Measurements from ENCODE around the gene CCDC85C.

Gene CCDC85C

DNA sequence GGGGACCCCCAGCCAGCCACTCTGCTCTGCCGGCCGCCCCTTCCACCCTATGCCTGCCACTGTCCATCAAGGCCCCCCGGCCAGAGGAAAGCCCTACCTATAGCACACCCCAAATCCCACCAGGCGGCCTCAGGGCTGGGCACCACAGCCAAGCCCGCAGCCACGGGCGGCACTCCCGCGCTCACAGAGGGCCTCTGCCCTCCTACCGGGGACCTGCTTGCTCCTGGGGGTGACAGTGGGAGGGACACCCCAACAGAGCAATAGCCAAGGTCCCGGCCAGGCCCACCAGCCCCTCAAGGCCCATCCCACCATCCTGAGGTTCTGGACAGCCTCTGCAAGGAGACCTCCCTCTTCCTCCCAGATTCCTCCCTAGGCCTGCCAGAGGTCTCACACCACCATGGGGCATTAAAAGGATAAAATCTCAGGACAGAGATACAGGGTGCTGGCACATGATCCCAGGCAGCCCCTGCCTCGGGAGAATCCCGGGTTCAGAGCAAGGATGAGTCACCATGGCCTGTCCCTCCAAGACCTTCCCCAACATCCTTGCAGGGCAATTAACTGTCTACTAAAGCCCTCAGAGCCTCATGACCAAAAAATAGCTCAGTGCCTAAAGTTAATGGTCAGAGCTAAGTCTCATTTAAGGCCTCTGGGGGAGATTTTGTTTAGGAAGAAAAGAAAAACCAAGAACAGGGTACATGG, 17.1 kb downstream of the CCDC85C start:
- no peak for TF ChIP-seq FOXK2 (IDR thresholded peaks at IDR 0.05)
- TF ChIP-seq ZNF384 (IDR thresholded peaks at IDR 0.05), result no peak
- TF ChIP-seq ELF4 (IDR thresholded peaks at IDR 0.05), result no peak
- no peak for TF ChIP-seq SUZ12 (IDR thresholded peaks at IDR 0.05)
- TF ChIP-seq LEF1 (IDR thresholded peaks at IDR 0.05; ENCODE audit: borderline replicate concordance), result no peak
- no peak for TF ChIP-seq FOXM1 (IDR thresholded peaks at IDR 0.05; ENCODE audit: borderline replicate concordance)
- TF ChIP-seq, protein P1, sequence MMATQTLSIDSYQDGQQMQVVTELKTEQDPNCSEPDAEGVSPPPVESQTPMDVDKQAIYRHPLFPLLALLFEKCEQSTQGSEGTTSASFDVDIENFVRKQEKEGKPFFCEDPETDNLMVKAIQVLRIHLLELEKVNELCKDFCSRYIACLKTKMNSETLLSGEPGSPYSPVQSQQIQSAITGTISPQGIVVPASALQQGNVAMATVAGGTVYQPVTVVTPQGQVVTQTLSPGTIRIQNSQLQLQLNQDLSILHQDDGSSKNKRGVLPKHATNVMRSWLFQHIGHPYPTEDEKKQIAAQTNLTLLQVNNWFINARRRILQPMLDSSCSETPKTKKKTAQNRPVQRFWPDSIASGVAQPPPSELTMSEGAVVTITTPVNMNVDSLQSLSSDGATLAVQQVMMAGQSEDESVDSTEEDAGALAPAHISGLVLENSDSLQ (IDR thresholded peaks at IDR 0.05), result no peak
- no peak for TF ChIP-seq TARDBP (IDR thresholded peaks at IDR 0.05)
- TF ChIP-seq L3MBTL2 (conservative IDR thresholded peaks at IDR 0.05), result no peak
- TF ChIP-seq CTBP1 (IDR thresholded peaks at IDR 0.05; ENCODE audit: borderline replicate concordance), result no peak
- no peak for TF ChIP-seq BHLHE40 (IDR thresholded peaks at IDR 0.05; ENCODE audit: borderline replicate concordance)
- TF ChIP-seq ARNT (IDR thresholded peaks at IDR 0.05), result no peak
- TF ChIP-seq NFRKB (IDR thresholded peaks at IDR 0.05), result no peak
- TF ChIP-seq SP1 (IDR thresholded peaks at IDR 0.05), result no peak
- no peak for TF ChIP-seq FOXA1 (IDR thresholded peaks at IDR 0.05)
- TF ChIP-seq HDGF (IDR thresholded peaks at IDR 0.05; ENCODE audit: borderline replicate concordance), result no peak
- ChIA-PET CTCF (interaction anchor here (1.1 kb wide), 1 partner anchor 13 kb away, joined by 3 read pairs; no protein-coding TSS in a partner anchor), POLR2A (interaction anchor here (1.0 kb wide), 1 partner anchor 15 kb away, joined by 4 read pairs; no protein-coding TSS in a partner anchor)
- DNase-seq (ENCODE audit: extremely low spot score), result no peak

DNA sequence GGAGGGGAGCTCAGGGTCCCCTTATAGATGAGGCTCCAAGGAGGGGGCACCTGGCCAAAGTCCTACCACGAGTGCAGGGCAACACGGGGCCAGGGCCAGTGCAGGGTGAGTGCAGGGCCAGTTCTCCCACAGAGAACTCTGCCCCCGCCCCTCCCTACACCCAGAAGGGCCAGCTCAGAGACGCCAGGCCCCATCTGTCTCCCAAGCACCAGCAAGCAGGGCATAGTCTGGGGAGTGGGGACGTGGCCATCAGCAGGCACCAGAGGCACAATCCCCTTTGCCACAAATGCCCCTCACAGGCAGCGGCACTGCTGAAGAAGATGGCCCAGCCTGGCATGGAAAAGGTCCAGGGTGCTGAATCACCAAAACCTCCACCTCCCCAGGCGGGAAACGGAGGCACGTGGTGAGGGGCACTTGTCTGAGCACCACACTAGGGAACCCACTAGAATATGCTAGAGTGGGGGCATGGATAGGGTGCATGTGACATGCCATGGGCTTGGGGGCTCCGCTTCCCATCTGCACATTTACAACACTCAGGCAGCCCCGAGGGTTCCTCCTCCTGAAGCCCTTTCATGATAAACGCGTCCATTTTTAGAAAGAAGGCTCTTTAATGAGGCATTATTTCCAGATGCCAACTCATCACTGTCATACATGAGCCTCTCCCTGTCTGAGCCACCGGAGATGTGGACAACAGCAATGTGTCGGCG, 17.8 kb downstream of the CCDC85C start:
- ChIA-PET POLR2A (interaction anchor here (1.6 kb wide), 1 partner anchor 18 kb away, joined by 3 read pairs; no protein-coding TSS in a partner anchor), CTCF (no interaction called here)
- DNase-seq (ENCODE audit: extremely low spot score), result no peak
- TF ChIP-seq FOXM1 (IDR thresholded peaks at IDR 0.05; ENCODE audit: borderline replicate concordance) (no peak), HDGF (IDR thresholded peaks at IDR 0.05; ENCODE audit: borderline replicate concordance) (no peak), L3MBTL2 (conservative IDR thresholded peaks at IDR 0.05) (no peak), BHLHE40 (IDR thresholded peaks at IDR 0.05; ENCODE audit: borderline replicate concordance) (no peak), ARNT (IDR thresholded peaks at IDR 0.05) (no peak), ZNF384 (IDR thresholded peaks at IDR 0.05) (no peak), LEF1 (IDR thresholded peaks at IDR 0.05; ENCODE audit: borderline replicate concordance) (no peak), FOXK2 (IDR thresholded peaks at IDR 0.05) (no peak), SUZ12 (IDR thresholded peaks at IDR 0.05) (no peak), NFRKB (IDR thresholded peaks at IDR 0.05) (no peak), SP1 (IDR thresholded peaks at IDR 0.05) (no peak), FOXA1 (IDR thresholded peaks at IDR 0.05) (no peak), TARDBP (IDR thresholded peaks at IDR 0.05) (no peak)
- TF ChIP-seq, protein P1 (IDR thresholded peaks at IDR 0.05), result no peak

DNA sequence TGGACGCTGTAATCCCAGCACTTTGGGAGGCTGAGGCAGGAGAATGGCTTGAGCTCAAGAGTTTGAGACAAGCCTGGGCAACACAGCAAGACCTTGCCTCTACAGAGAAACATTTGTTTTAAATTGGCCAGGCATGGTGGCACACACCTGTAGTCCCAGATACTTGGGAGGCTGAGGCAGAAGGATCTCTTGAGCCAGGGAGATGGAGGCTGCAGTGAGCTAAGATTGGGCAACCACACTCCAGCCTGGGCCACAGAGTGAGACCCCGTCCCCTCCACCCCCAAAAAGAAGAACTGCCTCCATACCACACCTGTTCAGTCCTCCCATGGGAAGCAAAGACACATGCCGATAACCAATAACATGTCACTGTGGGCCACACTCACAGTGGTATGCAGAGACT, 19.2 kb downstream of the CCDC85C start:
- TF ChIP-seq FOXA1 (IDR thresholded peaks at IDR 0.05) (no peak), SP1 (IDR thresholded peaks at IDR 0.05) (no peak), HDGF (IDR thresholded peaks at IDR 0.05; ENCODE audit: borderline replicate concordance) (no peak), ARNT (IDR thresholded peaks at IDR 0.05) (no peak), ZNF384 (IDR thresholded peaks at IDR 0.05) (no peak)
- ChIA-PET POLR2A (interaction anchor here (1.6 kb wide), 1 partner anchor 20 kb away, joined by 3 read pairs; no protein-coding TSS in a partner anchor), CTCF (no interaction called here)
- no peak for DNase-seq (ENCODE audit: extremely low spot score)

DNA sequence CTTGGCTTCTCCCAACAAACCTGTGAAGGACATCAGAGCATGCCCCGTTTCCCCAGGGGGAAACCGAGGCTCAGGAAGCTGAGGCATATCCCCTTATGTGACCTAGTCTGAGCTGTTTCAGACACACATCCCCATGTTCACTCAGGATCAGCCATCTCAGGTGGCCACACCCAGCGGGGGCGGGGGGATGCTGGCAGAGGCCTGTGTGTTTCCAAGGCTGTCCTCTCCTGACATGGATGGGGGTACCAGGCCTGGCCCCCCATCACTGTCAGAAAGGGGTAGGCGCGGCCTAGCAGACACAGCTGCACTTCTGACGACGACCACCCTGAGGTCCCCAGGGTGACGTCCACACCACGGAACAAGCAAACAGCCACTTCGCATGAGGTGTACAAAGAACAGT, 22.1 kb downstream of the CCDC85C start:
- DNase-seq (ENCODE audit: extremely low spot score), result no peak
- ChIA-PET POLR2A (no interaction called here), CTCF (no interaction called here)
- TF ChIP-seq FOXM1 (IDR thresholded peaks at IDR 0.05; ENCODE audit: borderline replicate concordance) (no peak), ELF4 (IDR thresholded peaks at IDR 0.05) (no peak), HDGF (IDR thresholded peaks at IDR 0.05; ENCODE audit: borderline replicate concordance) (no peak), ZNF384 (IDR thresholded peaks at IDR 0.05) (no peak), FOXA1 (IDR thresholded peaks at IDR 0.05) (no peak), SP1 (IDR thresholded peaks at IDR 0.05) (no peak), BHLHE40 (IDR thresholded peaks at IDR 0.05; ENCODE audit: borderline replicate concordance) (no peak), CTBP1 (IDR thresholded peaks at IDR 0.05; ENCODE audit: borderline replicate concordance) (no peak), L3MBTL2 (conservative IDR thresholded peaks at IDR 0.05) (no peak)

DNA sequence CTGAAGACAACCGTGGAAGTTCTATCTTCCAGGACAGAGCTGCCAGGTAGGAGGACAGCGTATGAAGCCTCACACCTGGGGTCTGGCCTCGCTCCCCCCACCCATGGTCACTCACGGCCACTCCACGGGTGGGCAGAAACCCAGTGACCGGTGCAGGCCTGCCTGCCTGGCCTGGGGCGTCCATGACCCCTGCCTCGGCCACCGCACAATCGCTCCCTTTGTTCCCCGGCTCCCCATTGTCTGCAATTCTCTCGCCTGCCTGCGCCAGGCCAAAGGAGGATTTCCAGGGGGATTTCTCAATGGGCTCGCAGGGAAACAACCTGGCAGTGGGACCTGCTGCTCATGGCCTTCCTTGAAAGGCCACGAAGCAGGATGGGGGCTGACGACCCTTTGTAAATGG, 22.6 kb downstream of the CCDC85C start:
- ChIA-PET CTCF (no interaction called here), POLR2A (no interaction called here)
- DNase-seq (ENCODE audit: extremely low spot score), result no peak
- no peak for TF ChIP-seq ELF4 (IDR thresholded peaks at IDR 0.05)

DNA sequence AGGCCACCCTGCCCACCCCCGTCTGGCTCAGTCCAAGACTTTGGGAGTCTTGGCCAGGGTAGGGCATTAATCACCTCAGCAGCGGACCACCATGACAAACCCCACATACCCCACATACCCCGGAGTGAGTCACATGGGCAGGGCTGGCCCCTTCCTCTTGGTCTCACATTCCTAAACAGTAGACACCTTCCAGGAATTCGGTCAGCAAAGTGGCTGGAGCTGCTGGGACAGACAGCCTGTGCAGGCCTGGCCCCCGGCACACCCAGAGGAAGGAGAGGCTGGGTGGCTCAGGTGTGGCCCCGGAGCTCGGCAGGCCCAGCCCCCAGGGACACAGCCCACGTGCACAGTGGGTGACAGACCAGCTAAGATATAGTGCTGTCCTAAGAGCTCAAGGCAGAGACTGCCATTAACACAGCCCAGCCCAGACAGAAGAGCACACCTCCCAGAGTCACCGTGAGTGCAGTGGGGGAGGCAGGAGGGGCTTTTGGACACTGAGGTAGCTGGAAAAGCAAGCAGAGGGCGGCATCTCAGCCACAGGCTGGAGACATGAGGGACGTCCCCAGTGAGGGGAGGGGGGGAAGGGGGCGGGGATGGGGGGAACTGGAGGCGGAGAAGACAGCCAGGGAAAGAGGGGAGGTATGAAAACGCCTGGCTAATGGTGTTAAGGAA, 24.0 kb downstream of the CCDC85C start:
- ChIA-PET POLR2A (no interaction called here), CTCF (no interaction called here)
- no peak for TF ChIP-seq HDGF (IDR thresholded peaks at IDR 0.05; ENCODE audit: borderline replicate concordance)
- TF ChIP-seq, protein P1 (IDR thresholded peaks at IDR 0.05), result no peak
- TF ChIP-seq CTBP1 (IDR thresholded peaks at IDR 0.05; ENCODE audit: borderline replicate concordance), result no peak
- no peak for TF ChIP-seq NFRKB (IDR thresholded peaks at IDR 0.05)
- no peak for DNase-seq (ENCODE audit: extremely low spot score)

All from HEK293T (cell line).